HG03064 (cell line): ENCODE results near the gene NT5C1B.
"Not testable (repeated sequence)": the region's sequence is repeated elsewhere in the genome, so short reads cannot be mapped to it uniquely, and the experiment has no call there.

Experiments
- ATAC-seq: cut with Tn5 transposase; IDR thresholded peaks from one replicate; pipeline ENCODE4 v1.9.1; 2021; ENCODE audit warnings: low read depth; ENCODE audit not compliant: unreplicated experiment

NT5C1B gene

DNA sequence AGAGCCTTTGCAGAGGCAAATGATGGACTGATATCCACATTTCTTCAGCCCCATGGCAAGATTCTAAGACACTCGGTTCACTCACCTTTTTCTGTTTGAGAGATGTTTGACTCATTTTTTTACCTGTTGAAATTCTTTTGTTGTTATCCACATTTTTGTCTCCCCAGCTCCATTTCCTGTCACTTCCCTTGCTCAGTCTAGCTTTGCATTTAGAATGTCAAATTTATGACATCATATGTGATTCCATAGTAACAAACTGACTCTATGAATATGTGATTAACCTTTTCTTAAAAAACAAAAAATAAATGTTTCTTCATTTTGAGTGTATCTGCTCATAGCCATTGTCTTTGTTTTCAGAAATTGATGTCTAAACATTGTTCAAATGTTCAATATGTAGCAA is at the start of gene NT5C1B:
TSS of gene NT5C1B (minus strand) at position 216 of the 400 bp plus-strand sequence. CDS start at position 115, 101 bp downstream.
- ATAC-seq: no peak

DNA sequence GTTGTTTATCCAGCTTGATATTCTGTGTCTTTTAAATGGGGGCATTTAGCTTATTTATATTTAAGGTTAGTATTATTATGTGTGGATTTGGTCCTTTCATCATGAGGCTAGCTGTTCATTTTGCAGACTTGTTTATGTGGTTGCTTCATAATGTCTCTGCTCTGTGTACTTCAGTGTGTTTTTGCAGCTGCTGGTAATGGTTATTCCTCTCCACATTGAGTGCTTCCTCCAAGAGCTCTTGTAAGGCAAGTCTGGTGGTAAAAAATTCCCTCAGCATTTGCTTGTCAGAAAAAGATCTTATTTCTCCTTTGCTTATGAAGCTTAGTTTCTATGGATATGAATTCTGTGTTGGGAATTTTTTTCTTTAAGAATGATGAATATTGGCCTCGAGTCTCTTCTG is 47.8 kb upstream of the NT5C1B start:
- ATAC-seq: no peak

DNA sequence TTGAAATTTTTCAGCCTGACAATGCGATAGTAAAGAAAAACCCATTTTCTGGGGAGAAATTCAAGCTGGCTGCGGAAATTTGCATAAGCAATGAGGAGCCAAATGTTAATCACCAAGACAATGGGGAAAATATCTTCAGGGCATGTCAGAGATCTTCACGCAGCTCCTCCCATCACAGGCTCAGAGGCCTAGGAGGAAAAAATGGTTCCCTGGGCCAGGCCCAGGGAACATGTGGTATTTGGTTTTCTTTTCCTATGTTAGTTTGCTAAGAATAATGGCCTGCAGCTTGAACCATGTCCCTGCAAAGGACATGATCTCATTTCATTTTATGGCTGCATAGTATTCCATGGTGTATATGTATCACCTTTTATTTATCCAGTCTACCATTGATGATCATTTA is 43.3 kb upstream of the NT5C1B start:
- ATAC-seq: not testable (repeated sequence)

DNA sequence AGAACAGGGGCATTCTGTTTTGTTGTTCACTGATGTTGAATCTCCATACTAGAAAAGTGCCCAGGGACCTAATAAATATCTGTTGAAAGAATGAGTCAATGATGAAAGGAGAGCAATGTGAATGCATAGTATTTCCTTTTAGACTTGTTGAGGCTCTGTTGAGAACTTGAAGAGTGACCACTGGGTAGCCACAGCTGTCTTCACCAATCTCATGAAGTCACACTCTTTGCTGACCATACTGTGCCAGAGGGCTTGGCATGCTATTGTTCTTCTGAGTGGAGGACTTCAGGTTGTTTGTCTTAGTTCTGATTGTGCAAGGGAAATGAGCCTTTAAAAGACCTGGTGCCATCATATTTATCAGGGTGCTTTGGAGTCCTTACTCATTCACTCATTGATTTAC is 41.6 kb upstream of the NT5C1B start:
- ATAC-seq: no peak

DNA sequence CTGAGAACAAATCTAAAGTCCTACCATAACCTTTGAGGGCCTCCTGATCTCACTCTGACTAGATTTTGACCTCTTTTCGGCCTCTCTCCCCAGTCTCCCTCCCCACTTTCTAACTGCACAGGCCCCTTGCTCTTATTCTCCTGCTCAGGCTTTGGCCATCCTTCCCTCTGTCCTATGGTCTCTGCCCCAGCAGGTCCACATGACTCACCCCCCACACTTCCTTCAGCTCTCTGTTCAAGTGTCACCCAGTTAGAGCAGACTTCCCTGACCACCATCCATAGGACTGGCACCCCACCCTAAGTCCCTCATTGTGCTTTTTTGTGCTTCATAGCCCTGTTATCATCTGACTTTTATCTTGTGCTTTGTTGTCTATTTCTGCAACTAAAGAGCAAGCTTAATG is 41.2 kb upstream of the NT5C1B start:
- no peak for ATAC-seq

DNA sequence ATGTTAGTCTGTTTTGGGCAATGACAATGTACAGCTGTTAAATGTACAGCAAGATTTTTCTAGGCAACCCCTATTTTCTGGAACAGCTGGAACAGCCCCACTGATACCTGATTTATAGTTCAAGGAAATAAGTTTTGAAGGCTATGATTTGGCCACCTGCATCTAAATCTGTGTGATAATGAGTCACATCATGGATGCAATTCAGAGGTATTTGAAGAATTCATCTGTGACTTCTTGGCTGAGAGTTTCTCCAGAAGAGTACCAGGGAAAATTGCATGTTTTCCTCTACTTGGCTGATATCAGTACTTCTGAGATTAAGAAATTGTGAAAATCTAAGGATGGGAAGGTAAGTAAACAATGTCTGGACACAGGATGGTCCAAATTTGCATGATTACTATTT is 40.7 kb upstream of the NT5C1B start:
- no peak for ATAC-seq

DNA sequence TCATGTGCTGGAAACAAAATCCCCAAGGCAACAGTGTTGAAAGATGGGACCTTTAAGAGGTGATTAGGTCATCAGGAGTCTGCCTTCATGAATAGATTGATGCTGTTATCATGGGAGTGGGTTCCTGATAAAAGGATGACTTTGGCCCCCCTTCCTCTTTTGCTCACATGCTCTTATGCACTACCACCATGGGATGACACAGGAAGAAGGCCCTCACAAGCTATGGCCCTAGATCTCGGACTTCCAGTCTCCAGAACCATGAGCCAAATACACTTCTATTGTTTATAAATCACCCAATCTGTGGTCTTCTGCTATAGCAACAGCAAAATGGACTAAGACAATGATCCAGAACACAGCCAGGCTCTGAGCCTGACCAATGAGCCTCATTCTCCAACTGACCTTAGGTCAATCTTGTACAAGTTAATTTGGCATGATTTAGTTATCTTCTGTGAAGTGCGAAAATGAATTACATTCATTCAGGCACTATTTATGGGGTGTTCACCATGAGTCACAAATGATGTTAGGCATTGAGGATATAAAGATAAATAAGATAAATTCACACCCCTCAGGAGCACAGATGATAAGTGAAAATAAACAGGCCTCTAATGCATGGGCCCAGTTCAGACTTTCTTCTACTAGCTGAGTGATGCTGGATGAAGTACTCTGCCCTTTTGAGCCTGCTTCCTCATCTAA is 37.7 kb upstream of the NT5C1B start:
- ATAC-seq: no peak

DNA sequence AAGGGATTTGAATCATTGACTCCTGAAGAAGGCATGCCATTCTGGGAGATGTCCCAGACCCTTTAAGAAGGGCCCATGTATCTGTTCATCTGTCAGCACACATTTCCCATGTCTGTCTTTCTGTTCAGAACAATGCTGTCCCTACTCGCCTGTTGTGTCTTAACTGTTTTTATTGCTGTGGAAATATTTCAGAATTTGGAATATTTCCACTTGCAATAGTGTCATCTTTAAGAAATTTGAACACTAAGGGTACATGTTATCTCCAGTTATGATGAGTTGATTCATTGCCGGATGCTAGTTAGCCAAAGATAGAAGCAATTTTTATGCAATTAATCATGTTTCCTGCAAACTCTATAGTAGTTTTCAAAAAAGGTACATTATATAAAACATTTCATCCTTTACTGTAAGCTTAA is 36.9 kb upstream of the NT5C1B start:
- no peak for ATAC-seq

DNA sequence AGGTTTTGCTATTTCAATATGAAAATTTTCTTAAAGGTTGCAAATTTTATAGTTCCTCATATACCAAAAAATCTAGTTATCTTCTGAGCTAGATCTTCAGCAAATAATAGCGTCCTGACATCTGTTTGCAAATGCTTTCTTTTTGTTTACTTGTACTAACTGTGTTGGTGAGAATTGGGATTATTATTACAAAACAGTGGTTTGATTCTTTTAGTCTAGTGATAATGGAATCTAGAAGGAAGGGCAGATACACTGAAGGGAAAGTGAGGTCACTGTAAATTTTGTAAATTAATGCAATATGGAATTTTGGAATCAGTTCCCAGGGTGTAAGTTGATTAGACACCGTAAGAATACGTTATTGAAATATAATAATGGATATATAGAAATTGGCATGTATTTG is 36.2 kb upstream of the NT5C1B start:
- no peak for ATAC-seq

DNA sequence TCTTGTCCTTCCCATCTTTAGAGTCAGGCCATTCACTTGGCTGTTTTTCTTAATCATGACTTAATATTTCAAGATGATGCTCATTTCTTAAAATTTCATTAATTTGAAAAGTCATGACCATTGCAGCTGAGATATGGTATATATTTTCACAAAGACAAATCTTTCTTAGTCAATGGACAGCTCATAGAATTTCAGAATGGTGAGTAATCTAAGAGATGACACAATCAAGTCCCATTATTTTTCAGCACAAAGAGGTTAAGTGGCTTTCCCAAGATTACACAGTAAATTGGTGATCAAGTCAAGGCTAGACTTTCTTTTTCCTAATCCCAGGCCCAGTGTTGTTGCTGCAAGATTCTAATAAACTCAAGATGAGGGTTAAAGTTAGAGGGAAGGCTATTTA is 34.4 kb upstream of the NT5C1B start:
- no peak for ATAC-seq

DNA sequence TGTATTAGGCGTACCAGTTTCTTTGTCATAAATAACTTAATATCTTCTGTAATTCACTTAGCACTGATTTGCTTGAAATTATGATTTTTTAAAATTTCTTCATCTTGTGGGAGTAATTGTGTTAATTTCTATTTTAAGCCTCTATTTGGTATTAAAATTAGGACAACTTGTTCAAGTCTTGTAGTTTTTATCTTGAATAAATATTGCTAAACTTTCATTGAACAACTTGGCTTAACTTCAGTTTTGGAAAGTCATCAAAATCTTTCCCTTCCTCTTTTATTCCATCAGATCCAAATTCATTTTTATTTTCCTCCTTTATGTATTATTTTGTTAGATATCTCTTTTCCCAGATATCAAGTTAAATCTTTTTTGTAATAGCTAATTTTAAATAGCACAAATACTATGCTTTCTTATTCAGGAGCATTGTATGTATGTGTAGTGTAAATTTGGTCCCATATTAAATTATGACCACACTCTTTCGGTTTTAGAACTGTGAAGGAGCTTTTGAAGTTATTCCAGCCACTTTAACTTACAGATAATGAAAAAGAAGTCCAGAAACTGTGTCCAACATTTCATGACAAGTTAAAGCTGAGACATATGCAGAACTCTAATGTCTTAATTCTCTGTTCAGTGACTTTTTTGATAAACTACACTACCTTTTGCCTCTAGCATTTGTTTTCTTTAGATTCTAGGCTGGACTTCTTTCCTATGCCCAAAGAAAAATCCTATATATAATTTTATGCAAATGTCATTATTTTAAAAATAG is 31.7 kb upstream of the NT5C1B start:
- ATAC-seq: no peak

DNA sequence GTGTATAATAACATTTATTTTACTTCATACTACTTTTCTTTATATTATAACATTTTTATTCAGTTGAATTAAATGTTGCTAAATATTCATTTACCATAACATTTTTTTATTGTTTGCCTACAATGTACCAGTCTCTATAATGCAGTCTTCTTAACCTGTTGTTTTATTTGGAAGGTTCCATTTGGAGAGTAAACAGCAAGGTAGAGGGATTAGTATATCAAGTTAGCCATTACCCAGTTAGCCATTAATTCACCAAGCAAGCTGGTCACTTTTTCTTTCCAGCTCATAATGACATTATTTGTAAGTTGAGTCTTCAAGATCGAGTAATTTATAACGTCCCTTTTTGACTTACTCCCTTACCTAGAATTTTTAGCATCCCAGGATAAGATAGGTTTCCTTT is 29.7 kb upstream of the NT5C1B start:
- no peak for ATAC-seq

DNA sequence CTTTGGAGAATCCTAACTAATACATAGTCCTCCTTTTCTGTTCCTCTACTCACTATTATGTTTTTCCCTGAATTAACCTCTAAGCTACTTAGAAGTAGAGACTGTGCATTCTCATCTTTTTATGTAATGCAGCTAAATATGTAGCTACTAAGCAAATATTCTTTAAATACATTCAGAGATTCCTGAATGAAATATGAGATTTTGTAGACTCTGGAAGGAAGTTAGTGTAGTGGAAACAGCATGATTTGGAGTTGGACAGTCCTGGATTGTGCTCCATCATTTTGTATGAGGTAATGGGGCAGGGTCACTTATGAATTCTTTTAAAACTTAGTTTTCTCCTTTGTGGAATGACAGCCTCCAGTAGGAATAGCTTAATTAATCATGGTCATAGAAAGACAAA is 24.7 kb upstream of the NT5C1B start:
- no peak for ATAC-seq

DNA sequence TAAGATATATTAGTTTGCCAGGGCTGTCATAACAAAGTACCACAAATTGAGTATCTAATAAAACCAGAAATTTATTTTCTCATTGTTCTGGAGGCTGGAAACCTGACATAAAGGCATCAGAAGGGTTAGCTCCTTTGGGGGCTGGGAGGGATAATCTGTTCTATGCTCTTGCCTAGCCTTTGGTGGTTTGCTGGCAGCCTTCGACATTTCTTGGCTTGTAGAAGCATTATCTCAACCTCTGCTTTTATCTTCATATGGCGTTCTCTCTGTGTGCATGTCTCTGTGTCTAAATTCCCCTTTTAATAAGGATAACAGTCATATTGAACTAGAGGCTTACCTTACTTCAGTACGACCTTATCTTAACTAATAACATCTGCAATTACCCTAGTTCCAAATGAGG is 22.8 kb upstream of the NT5C1B start:
- ATAC-seq: no peak

DNA sequence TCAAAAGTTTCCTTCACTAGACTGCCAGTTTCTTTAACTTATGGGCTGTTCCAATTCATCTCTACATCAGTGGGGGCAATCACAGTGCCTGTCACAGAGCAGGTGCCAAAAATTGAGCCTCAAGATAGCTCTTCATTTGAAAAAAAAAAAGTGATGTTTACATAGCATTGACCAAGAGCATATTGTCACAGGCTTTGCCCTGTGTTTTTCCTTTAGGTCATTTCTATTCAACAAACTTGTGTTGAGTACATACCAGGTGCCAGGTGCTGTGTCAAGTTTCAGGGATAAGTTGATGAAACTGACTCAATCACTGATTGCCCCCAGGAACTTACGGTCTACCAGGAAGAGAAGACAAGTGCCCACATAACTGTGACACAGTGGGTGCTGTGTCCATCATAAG is 22.2 kb upstream of the NT5C1B start:
- ATAC-seq: no peak

DNA sequence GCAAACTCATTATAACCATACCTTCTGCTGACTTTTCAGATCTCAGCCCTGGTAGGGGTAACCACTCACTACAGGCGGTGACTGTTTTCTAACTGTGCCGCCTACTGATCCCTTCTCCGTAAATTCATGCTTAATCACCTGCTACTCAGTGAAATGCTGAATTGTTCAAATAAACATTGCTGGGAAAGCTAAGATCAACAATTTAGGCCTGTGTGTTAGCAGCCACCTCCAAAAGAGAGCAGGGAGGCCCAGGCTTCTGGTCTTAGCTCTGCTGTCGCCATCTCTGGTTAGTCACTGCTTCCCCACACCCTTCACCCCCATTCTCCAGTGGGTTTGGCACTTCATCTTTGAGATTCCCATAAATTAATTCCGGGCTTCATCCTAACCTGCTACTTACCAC is 21.8 kb upstream of the NT5C1B start:
- no peak for ATAC-seq

DNA sequence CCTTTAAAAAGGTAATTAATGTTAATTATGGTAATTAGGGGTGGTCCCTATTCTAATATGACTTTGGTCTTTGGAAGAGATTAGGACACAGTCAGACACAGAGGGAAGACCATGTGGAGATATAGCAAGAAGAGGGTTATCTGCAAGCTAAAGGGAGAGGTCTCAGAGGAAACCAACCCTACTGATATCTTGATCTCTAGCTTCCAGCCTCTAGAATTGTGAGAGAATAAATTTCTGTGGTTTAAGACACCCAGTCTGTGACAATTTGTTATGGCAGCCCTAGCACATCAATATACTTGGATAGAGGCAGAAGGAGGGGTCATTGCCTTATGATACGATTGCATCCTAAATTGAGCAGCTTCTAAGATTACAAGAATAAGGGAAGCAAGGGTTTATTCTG is 21.3 kb upstream of the NT5C1B start:
- no peak for ATAC-seq

DNA sequence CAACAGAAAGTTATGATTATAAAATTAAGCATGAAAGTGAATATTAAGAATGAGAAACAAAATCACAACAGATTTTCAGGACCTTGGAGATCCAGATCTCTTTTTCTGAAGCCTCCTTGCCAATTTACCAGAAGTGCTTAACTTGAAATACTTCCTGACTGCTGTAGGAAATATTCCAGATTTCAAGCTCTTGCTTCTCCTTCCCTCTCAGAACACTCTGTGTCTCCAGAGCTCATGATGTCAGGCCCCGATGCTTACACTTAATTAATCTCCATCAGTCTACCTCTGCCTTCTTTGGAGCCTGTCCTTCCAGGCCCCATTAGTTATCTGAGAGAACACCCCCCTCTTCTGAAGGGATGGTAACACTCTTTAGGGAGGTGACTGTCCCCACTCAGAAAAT is 20.7 kb upstream of the NT5C1B start:
- ATAC-seq: no peak

DNA sequence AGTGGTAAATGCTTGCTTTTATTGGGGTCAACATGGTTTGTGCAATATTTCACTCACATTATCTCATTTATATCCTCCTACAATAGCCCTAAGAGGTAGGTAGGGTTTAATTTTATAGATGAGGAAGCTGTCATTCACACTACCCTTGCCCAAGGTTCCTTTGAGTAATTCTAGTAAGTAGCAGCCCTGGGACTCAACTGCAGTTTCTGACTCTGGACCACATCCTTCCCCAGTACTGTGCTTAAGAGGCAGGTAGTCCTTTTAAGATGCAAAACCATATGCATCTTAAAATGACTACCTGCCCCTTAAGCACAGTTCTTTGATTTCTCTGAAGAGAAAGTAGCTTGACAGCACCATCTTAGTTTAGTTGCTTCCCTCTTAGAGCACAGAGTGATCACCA is 15.7 kb upstream of the NT5C1B start:
- no peak for ATAC-seq

DNA sequence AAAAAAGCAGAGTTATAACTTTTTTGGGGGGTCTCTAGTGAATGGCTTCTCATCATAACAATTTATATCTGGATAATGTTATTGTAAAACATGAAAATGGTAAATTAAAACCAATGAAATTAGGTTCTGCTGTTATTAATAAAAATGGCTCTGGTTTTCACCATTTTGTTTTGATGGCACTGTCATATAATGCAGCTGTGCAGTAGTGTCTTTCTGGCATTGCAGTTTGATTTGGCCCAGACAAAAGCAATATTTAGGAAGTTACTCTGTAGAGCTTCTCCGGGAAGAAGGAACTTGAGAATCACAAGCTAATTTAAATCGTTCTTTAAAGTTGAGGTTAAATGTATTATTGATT is 15.1 kb upstream of the NT5C1B start:
- no peak for ATAC-seq

DNA sequence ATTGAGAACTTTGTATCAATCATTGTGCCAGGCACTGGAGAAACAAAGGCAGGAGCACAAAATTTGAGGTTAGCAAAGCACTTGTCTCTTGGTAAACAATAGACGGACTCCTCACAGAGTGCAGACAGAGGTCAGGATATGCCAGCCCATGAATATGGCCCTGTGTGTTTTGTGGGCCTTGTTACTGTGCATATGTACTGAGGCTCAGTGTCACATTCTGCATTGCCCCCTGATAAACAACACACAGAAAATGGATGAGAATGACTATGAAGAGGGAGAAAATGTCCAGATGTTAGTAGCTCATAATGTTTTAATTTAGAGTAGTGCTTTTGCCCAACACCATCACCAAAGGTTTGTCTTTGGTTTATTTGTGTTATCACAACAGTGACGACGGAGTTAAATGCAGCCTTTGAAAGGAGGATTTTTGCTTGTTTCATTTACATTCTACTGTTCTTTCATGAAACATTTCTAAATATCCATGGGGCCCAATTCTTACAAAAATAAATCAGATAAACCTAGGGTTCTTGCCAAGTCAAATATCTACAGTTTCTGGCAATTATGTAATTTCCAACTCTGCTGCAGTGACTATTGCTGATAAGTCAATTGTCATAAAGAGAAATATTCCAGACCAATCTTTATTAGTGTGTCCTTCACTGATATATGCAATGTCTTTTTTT is 14.6 kb upstream of the NT5C1B start:
- no peak for ATAC-seq

DNA sequence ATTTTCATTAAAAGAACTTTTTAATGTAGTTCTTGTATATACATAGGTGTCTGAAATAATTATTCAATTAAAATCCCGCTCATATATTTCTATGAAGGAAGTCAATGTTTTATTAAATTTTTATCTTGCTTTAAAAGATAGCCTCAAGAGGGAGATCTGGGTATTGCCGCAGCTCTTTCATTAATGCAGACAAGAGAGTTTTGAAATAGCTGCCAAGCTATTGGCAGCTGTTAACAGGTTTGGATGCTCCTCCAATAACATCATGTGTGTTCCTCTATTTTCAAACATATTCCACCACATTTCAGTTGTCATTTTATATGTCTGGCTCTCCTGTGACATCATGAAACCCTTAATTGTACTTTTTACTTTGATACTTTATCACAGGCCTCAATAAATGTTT is 12.9 kb upstream of the NT5C1B start:
- no peak for ATAC-seq
